ENCODE measurements around the gene TET1. TPM values are rescaled to one million over a fixed set of nuclear protein-coding genes. Genes with fewer than 3 reads are reported as not detected.
A peak's percentile ranks its signal among the peaks of the same experiment; 100 is the strongest.

TET1 gene
- total and polyA plus RNA-seq, 2 of the 13 experiments (the other 11 are each of a cell fraction or from before 2014, with no cell fraction given) = 6.9 to 7.3 TPM

DNA sequence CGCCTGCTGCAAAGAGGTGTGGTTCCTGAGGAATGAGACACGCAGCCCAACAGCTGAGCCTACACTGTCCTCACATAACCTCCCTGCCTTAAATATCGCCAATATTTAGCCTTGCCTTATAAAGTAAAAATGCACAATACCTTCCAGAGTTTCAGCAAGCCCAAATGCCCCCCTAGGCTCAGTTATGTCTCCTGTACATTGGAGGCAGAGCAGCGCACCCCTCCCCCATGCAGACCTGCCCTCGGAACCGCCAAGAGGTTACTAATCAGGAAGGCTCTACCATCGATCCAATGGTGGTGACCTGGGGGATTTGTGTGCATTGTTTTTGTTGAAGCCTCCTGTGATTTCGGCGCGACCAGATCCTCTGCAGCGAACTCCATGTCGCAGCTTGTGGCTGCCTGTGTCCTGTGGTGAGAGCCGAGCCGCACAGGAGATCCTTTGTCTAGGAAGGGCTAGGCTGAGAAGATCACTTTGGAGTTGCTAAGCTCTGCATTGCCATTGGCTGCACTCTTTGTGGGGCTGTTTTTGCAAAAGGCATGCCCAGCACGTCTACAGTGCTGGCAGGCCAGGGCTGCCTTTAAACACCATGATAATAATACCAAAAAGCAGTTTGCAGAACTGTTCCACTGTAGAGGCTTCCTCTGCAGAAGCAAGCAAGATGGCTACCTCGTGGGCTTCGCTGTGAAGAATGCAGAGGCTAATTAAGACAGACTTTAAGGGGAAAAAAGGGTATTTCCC lies 40.1 kb downstream of the TET1 start (continued):
- TF ChIP-seq, protein P1, sequence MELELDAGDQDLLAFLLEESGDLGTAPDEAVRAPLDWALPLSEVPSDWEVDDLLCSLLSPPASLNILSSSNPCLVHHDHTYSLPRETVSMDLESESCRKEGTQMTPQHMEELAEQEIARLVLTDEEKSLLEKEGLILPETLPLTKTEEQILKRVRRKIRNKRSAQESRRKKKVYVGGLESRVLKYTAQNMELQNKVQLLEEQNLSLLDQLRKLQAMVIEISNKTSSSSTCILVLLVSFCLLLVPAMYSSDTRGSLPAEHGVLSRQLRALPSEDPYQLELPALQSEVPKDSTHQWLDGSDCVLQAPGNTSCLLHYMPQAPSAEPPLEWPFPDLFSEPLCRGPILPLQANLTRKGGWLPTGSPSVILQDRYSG (CRISPR knock-in tag; IDR thresholded peaks at IDR 0.05) = no peak
- no peak for TF ChIP-seq ZNF577 (CRISPR knock-in tag; IDR thresholded peaks at IDR 0.05; ENCODE audit: borderline replicate concordance, low read depth)
- TF ChIP-seq CENPX (CRISPR knock-in tag; IDR thresholded peaks at IDR 0.05) = no peak
- no peak for TF ChIP-seq ZNF550 (CRISPR knock-in tag; IDR thresholded peaks at IDR 0.05; ENCODE audit: borderline replicate concordance)
- TF ChIP-seq HES4 (CRISPR knock-in tag; IDR thresholded peaks at IDR 0.05; ENCODE audit: borderline replicate concordance) = peak; percentile 41; the same call in 1 of the 2 replicates
- TF ChIP-seq ZNF790 (CRISPR knock-in tag; IDR thresholded peaks at IDR 0.05; ENCODE audit: borderline replicate concordance) = no peak; the same call in 1 of the 2 replicates
- peak; percentile 53; the same call in 1 of the 2 replicates for TF ChIP-seq THAP11 (CRISPR knock-in tag; IDR thresholded peaks at IDR 0.05)
- TF ChIP-seq KDM2A (CRISPR knock-in tag; IDR thresholded peaks at IDR 0.05; ENCODE audit: borderline replicate concordance, low read depth) = peak; percentile 84; the same call in 1 of the 2 replicates
- no peak for TF ChIP-seq MTF2 (CRISPR knock-in tag; IDR thresholded peaks at IDR 0.05; ENCODE audit: borderline replicate concordance)
- TF ChIP-seq TAF1 (CRISPR knock-in tag; IDR thresholded peaks at IDR 0.05) = peak; percentile 69; the same call in 1 of the 2 replicates
- peak; percentile 56 for TF ChIP-seq HNF4A (CRISPR knock-in tag; IDR thresholded peaks at IDR 0.05)
- no peak for TF ChIP-seq ISX (CRISPR knock-in tag; conservative IDR thresholded peaks at IDR 0.05)
- peak; percentile 64; the same call in 1 of the 2 replicates for TF ChIP-seq CBX5 (CRISPR knock-in tag; IDR thresholded peaks at IDR 0.05; ENCODE audit: borderline replicate concordance)
- TF ChIP-seq ZNF841 (CRISPR knock-in tag; IDR thresholded peaks at IDR 0.05; ENCODE audit: borderline replicate concordance) = no peak
- 0 out of 2 replicates have a peak, but pooled peaks have one; percentile 89 for TF ChIP-seq ZNF354B (CRISPR knock-in tag; IDR thresholded peaks at IDR 0.05)
- TF ChIP-seq POLR2AphosphoS2 (IDR thresholded peaks at IDR 0.05; ENCODE audit: low read depth, low read length) = no peak
- TF ChIP-seq TCF7L2 (IDR thresholded peaks at IDR 0.05; ENCODE audit: low read depth, low read length) = no peak
- TF ChIP-seq, protein P2, sequence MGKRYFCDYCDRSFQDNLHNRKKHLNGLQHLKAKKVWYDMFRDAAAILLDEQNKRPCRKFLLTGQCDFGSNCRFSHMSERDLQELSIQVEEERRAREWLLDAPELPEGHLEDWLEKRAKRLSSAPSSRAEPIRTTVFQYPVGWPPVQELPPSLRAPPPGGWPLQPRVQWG (CRISPR knock-in tag; IDR thresholded peaks at IDR 0.05; ENCODE audit: borderline replicate concordance, low read depth) = no peak
- peak; percentile 46; the same call in 1 of the 2 replicates for TF ChIP-seq ATF7-NPFF (CRISPR knock-in tag; IDR thresholded peaks at IDR 0.05; ENCODE audit: low read depth)
- TF ChIP-seq TRIM24 (CRISPR knock-in tag; IDR thresholded peaks at IDR 0.05) = no peak
- TF ChIP-seq RFX3 (CRISPR knock-in tag; IDR thresholded peaks at IDR 0.05) = no peak
- no peak for TF ChIP-seq CHD2 (IDR thresholded peaks at IDR 0.05; ENCODE audit: low read depth, low read length)
- TF ChIP-seq CENPT (CRISPR knock-in tag; IDR thresholded peaks at IDR 0.05; ENCODE audit: low read depth) = no peak
- 0 out of 2 replicates have a peak, but pooled peaks have one; percentile 69 for TF ChIP-seq ESRRA (CRISPR knock-in tag; IDR thresholded peaks at IDR 0.05; ENCODE audit: low read depth)
- peak; percentile 79; the same call in 1 of the 2 replicates for TF ChIP-seq ZFP90 (CRISPR knock-in tag; IDR thresholded peaks at IDR 0.05; ENCODE audit: borderline replicate concordance)
- peak; percentile 45; the same call in 1 of the 2 replicates for TF ChIP-seq ZNF768 (CRISPR knock-in tag; IDR thresholded peaks at IDR 0.05)
- TF ChIP-seq FOXP1 (IDR thresholded peaks at IDR 0.05) = no peak
- TF ChIP-seq FOXP1 (CRISPR knock-in tag; IDR thresholded peaks at IDR 0.05) = peak; percentile 73; the same call in 1 of the 2 replicates
- no peak for TF ChIP-seq SCMH1 (CRISPR knock-in tag; IDR thresholded peaks at IDR 0.05; ENCODE audit: borderline replicate concordance)
- TF ChIP-seq ZNF101 (CRISPR knock-in tag; IDR thresholded peaks at IDR 0.05; ENCODE audit: borderline replicate concordance, low read depth) = 0 out of 2 replicates have a peak, but pooled peaks have one; percentile 43
- no peak for TF ChIP-seq ZNF720 (CRISPR knock-in tag; IDR thresholded peaks at IDR 0.05)
- peak; percentile 28; the same call in 1 of the 2 replicates for TF ChIP-seq GZF1 (CRISPR knock-in tag; IDR thresholded peaks at IDR 0.05)

Data from HepG2 (cell line).